B cell (primary cell): ENCODE results near the gene TMEM131L. TPM values are rescaled to one million over a fixed set of nuclear protein-coding genes. Genes with fewer than 3 reads are reported as not detected.

Experiments used
- ATAC-seq: fragments of 200-7000 bp; cut with Tn5 transposase; one replicate; pipeline ENCODE4 v1.10.0; 2021; ENCODE audit warnings: low read depth, mild to moderate bottlenecking, moderate number of reproducible peaks, moderate library complexity
- CTCF ChIA-PET: fragments of 350-600 bp; sonication (Branson Sonifier 250); formaldehyde crosslinking; loops from one replicate; lab custom pipeline; 2021; ENCODE audit warnings: antibody characterized with exemption, inconsistent platforms; lab: Charles Lee
- POLR2A ChIA-PET: fragments of 350-600 bp; sonication (Branson Sonifier 250); formaldehyde crosslinking; loops from one replicate; lab custom pipeline; 2021; ENCODE audit warnings: antibody characterized with exemption; lab: Charles Lee
- DNase-seq: peaks from one replicate; pipeline ENCODE4 v3.0.0; 2013
- H2AFZ ChIP-seq: 2 replicates; pipeline ENCODE4 v1.6.1; 2012; ENCODE audit warnings: mild to moderate bottlenecking, low read depth, low read length; ENCODE audit not compliant: insufficient read depth, poor library complexity, severe bottlenecking
- H3K27ac ChIP-seq, 2 donors: 1 replicate in 1 of 2; 2 replicates in 1 of 2; pipeline ENCODE4 v1.5.1; 2012 to 2013; ENCODE audit warnings: low read length in 2 of 2, mild to moderate bottlenecking in 2 of 2, moderate library complexity in 1 of 2
- H3K27me3 ChIP-seq, 4 experiments: fragments of 200-600 bp in 1 of 4; sonication (generic) in 1 of 4; replicated peaks in 1 of 4; 1 replicate in 2 of 4; 2 replicates in 2 of 4; pipeline versions ENCODE4 v1.6.1 to v1.7.0; 2013 to 2016; ENCODE audit warnings: low read length in 3 of 4, mild to moderate bottlenecking in 2 of 4, mixed read lengths in 1 of 4, moderate library complexity in 1 of 4; ENCODE audit not compliant: insufficient read depth in 4 of 4, control insufficient read depth in 3 of 4; ENCODE audit errors: control extremely low read depth in 1 of 4
- H3K36me3 ChIP-seq, 2 experiments: replicated peaks in 1 of 2; 1 replicate in 1 of 2; 2 replicates in 1 of 2; pipeline versions ENCODE4 v1.6.1 to v1.7.1; 2013; ENCODE audit warnings: low read length in 1 of 2; ENCODE audit not compliant: insufficient read depth in 2 of 2, control insufficient read depth in 1 of 2; ENCODE audit errors: control extremely low read depth in 1 of 2, extremely low read depth in 1 of 2
- H3K4me1 ChIP-seq, 2 donors: fragments of 200-600 bp in 1 of 2; sonication (generic) in 1 of 2; 1 replicate in 1 of 2; 2 replicates in 1 of 2; pipeline versions ENCODE4 v1.5.1 to v1.6.1; 2013 to 2017; ENCODE audit warnings: low read length in 2 of 2; ENCODE audit not compliant: control insufficient read depth in 2 of 2, insufficient read depth in 2 of 2
- H3K4me2 ChIP-seq: replicated peaks from 2 replicates; pipeline ENCODE3; 2012; ENCODE audit warnings: mild to moderate bottlenecking, low read depth, low read length; ENCODE audit not compliant: poor library complexity, severe bottlenecking
- H3K4me3 ChIP-seq, 5 experiments: fragments of 200-600 bp in 1 of 5; sonication (generic) in 1 of 5; 1 replicate in 3 of 5; 2 replicates in 2 of 5; pipeline versions ENCODE4 v1.5.1 to v1.7.0; 2011 to 2016; ENCODE audit warnings: low read length in 4 of 5, mild to moderate bottlenecking in 4 of 5, low read depth in 2 of 5, control low read depth in 1 of 5, moderate library complexity in 1 of 5; ENCODE audit not compliant: insufficient read depth in 1 of 5; ENCODE audit errors: control extremely low read depth in 1 of 5, extremely low read depth in 1 of 5
- H3K79me2 ChIP-seq: fragments of 200-600 bp; sonication (generic); one replicate; pipeline ENCODE4 v1.6.0; 2016; ENCODE audit warnings: low read length; ENCODE audit not compliant: control insufficient read depth, insufficient read depth
- H3K9ac ChIP-seq: fragments of 200-600 bp; sonication (generic); 2 replicates; pipeline ENCODE4 v1.6.1; 2017; ENCODE audit warnings: mild to moderate bottlenecking, low read length, moderate library complexity
- H3K9me3 ChIP-seq, 3 donors: one replicate each; pipeline versions ENCODE4 v1.6.1 to v1.7.1; 2013; ENCODE audit warnings: low read length in 2 of 3; ENCODE audit not compliant: control insufficient read depth in 2 of 3, insufficient read depth in 1 of 3; ENCODE audit errors: control extremely low read depth in 1 of 3
- H4K20me1 ChIP-seq: 2 replicates; pipeline ENCODE4 v1.6.0; 2012; ENCODE audit warnings: mild to moderate bottlenecking, low read length; ENCODE audit not compliant: insufficient read depth, control insufficient read depth, poor library complexity, severe bottlenecking
- H3K27ac Mint-ChIP-seq: one replicate; pipeline ENCODE4 v1.8.0; 2021; ENCODE audit warnings: mixed read lengths
- H3K27me3 Mint-ChIP-seq: one replicate; pipeline ENCODE4 v1.8.0; 2021; ENCODE audit warnings: mixed read lengths
- H3K4me1 Mint-ChIP-seq: one replicate; pipeline ENCODE4 v1.8.0; 2021; ENCODE audit warnings: mixed read lengths
- H3K4me3 Mint-ChIP-seq: one replicate; pipeline ENCODE4 v1.8.0; 2021; ENCODE audit warnings: mixed read lengths
- H3K9me3 Mint-ChIP-seq: one replicate; pipeline ENCODE4 v1.8.0; 2022; ENCODE audit warnings: mixed read lengths; ENCODE audit not compliant: insufficient read depth
- EZH2 ChIP-seq: IDR thresholded peaks from 2 replicates; pipeline ENCODE4 v1.6.1; 2012; ENCODE audit warnings: borderline replicate concordance, low read depth, mild to moderate bottlenecking, moderate library complexity, low read length; ENCODE audit not compliant: insufficient read depth, poor library complexity, severe bottlenecking
- WGBS: methylation state at CpG from one replicate; pipeline ENCODE4 v1.1.5; 2013; ENCODE audit warnings: missing lambda C conversion rate; ENCODE audit not compliant: insufficient coverage; 5-methylcytosine and 5-hydroxymethylcytosine counted together
- intact Hi-C: fragments of 100-400 bp; cut with micrococcal nuclease; formaldehyde crosslinking; loops from one replicate; pipeline ENCODE4 v1.10.0; 2022
- polyA plus RNA-seq: library from polyadenylated mRNA; depleted of rRNA; stranded (reverse); fragments of >200 nt; gene quantifications from 2 replicates; pipeline ENCODE4 v1.2.3, GENCODE V29; 2012
- total RNA-seq, 2 donors: library from RNA; stranded (reverse); fragments of 120-200 nt in 1 of 2; gene quantifications; 1 replicate in 1 of 2; 2 replicates in 1 of 2; pipeline versions ENCODE4 v1.2.3 to v1.2.4, GENCODE V29; 2013 to 2022
- TF ChIP-seq, protein P1 (sequence below): fragments of 200-600 bp; IDR thresholded peaks from one replicate; pipeline ENCODE4 v1.8.0; 2022; ENCODE audit warnings: antibody characterized with exemption, mild to moderate bottlenecking

The TMEM131L gene
- total and polyA plus RNA-seq, 2 donors (not counting 1 experiment from before 2014, with no cell fraction given), result 56.4 to 120 TPM

DNA sequence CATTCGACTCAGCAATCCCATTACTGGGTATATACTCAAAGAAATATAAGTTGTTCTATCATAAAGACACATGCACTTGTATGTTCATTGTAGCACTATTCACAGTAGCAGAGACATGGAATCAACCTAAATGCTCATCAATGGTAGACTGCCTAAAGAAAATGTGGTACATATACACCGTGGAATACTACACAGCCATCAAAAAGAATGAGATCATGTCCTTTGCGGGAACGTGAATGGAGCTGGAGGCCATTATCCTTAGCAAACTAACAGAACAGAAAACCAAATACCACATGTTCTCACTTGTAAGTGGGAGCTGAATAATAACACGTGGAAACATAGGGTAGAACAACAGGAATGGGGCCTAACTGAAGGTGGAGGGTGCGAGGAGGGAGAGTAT is 44.9 kb downstream of the TMEM131L start:
- H3K4me3 Mint-ChIP-seq, result no peak overlapping the region
- Histone ChIP-seq H3K9ac (no peak overlapping the region), H2AFZ (no peak overlapping the region), H3K36me3 (peaks cover 10 to 58% of the 10 kb centered on the region in 2 experiments), H3K27me3 (no peaks in the 10 kb centered on the region), H3K4me1 (peaks cover 25 to 32% of the 10 kb centered on the region in 2 donors), H3K4me3 (no peak overlapping the region), H3K9me3 (no peaks in the 10 kb centered on the region), H3K79me2 (peaks cover 100% of the 10 kb centered on the region), H3K4me2 (no peak overlapping the region), H3K27ac (peak overlapping the region in 1 of 2 donors; percentile 47), H4K20me1 (peaks cover 81% of the 10 kb centered on the region)
- H3K9me3 Mint-ChIP-seq, result peaks cover 2% of the 10 kb centered on the region
- H3K27ac Mint-ChIP-seq, result peak overlapping the region; percentile 57
- TF ChIP-seq EZH2, result no peak
- TF ChIP-seq, protein P1, sequence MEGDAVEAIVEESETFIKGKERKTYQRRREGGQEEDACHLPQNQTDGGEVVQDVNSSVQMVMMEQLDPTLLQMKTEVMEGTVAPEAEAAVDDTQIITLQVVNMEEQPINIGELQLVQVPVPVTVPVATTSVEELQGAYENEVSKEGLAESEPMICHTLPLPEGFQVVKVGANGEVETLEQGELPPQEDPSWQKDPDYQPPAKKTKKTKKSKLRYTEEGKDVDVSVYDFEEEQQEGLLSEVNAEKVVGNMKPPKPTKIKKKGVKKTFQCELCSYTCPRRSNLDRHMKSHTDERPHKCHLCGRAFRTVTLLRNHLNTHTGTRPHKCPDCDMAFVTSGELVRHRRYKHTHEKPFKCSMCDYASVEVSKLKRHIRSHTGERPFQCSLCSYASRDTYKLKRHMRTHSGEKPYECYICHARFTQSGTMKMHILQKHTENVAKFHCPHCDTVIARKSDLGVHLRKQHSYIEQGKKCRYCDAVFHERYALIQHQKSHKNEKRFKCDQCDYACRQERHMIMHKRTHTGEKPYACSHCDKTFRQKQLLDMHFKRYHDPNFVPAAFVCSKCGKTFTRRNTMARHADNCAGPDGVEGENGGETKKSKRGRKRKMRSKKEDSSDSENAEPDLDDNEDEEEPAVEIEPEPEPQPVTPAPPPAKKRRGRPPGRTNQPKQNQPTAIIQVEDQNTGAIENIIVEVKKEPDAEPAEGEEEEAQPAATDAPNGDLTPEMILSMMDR, result no peak
- WGBS, result 100% methylated on average over 1 of the region's 6 CpGs
- H3K4me1 Mint-ChIP-seq, result peaks cover 71% of the 10 kb centered on the region
- intact Hi-C loops, result no loop called here
- CTCF ChIA-PET, result interaction anchor here (1.2 kb wide), 1 partner anchor 78 kb away, joined by 3 read pairs; no protein-coding TSS in a partner anchor
- DNase-seq, result no peak
- H3K27me3 Mint-ChIP-seq, result no peaks in the 10 kb centered on the region
- POLR2A ChIA-PET, result interaction anchor here (1.1 kb wide), 1 partner anchor 11 kb away, joined by 4 read pairs; no protein-coding TSS in a partner anchor
- no peak for ATAC-seq

DNA sequence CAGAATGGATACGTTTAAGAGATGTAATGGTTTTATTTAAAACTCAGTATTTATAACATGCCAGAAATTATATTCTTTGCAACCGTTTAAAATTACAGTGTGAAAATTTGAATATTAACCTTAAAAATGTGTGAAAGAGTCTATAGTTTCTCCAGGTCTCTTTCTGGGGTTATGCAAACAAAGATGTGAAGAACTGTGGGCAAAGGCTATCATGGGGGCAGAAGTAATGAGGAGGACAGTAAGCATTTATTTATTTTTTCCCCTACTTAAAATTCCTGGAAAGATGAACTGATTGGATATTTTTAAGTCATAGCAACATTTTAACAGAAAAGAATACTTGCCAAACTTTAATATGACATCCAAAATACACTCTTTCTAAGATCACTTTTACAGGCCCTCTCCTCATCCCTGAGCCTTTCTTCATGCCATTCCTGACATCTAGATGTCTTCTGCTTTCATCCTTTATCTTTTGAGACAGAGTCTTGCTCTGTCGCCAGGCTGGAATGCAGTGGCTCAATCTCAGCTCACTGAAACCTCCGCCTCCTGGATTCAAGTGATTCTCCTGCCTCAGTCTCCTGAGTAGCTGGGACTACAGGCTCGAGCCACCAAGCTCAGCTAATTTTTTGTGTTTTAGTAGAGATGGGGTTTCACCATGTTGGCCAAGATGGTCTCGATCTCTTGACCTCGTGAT is 46.1 kb downstream of the TMEM131L start:
- H3K4me1 ChIP-seq, result peaks cover 24 to 27% of the 10 kb centered on the region in 2 donors
- TF ChIP-seq EZH2, result no peak
- TF ChIP-seq, protein P1, result no peak
- peaks cover 6 to 62% of the 10 kb centered on the region in 2 experiments for H3K36me3 ChIP-seq
- WGBS, result 80% methylated on average over 5 of the region's 7 CpGs
- H3K4me2 ChIP-seq, result no peak overlapping the region
- no peak overlapping the region for H3K9ac ChIP-seq
- DNase-seq (no peak), ATAC-seq (no peak)
- ChIA-PET CTCF (interaction anchor here (1.0 kb wide), 1 partner anchor 85 kb away, joined by 3 read pairs; no protein-coding TSS in a partner anchor), POLR2A (no interaction called here)
- intact Hi-C loops, result no loop called here
- no peak overlapping the region for H2AFZ ChIP-seq
- Mint-ChIP-seq H3K9me3 (peaks cover 2% of the 10 kb centered on the region), H3K27me3 (no peaks in the 10 kb centered on the region), H3K4me3 (no peak overlapping the region), H3K4me1 (peaks cover 65% of the 10 kb centered on the region), H3K27ac (peak overlapping the region; percentile 46)
- H3K4me3 ChIP-seq, result no peak overlapping the region
- peak overlapping the region in 1 of 2 donors; percentile 65 for H3K27ac ChIP-seq
- no peaks in the 10 kb centered on the region for H3K9me3 ChIP-seq
- no peaks in the 10 kb centered on the region for H3K27me3 ChIP-seq
- H3K79me2 ChIP-seq, result peaks cover 100% of the 10 kb centered on the region
- H4K20me1 ChIP-seq, result peaks cover 76% of the 10 kb centered on the region
